HEK293 (cell line): Measurements from ENCODE around the gene CEP295NL.

Source experiments
- BCL11A ChIP-seq: fragments of 450-650 bp; formaldehyde crosslinking; IDR thresholded peaks from 2 replicates; pipeline ENCODE4 v1.5.1; 2016; ENCODE audit warnings: low read depth, missing biosample characterization, missing genetic modification characterization
- ELK4 ChIP-seq: IDR thresholded peaks from 2 replicates; pipeline ENCODE4 v1.6.1; 2011; ENCODE audit warnings: mild to moderate bottlenecking, low read depth, low read length, borderline replicate concordance
- GLIS1 ChIP-seq: fragments of 450-650 bp; formaldehyde crosslinking; IDR thresholded peaks from 2 replicates; pipeline ENCODE4 v1.5.1; 2016; ENCODE audit warnings: missing biosample characterization, missing genetic modification characterization
- GLIS2 ChIP-seq: fragments of 450-650 bp; formaldehyde crosslinking; IDR thresholded peaks from 2 replicates; pipeline ENCODE4 v1.5.1; 2016; ENCODE audit warnings: missing biosample characterization, missing genetic modification characterization
- HOXA7 ChIP-seq: sonication (generic); formaldehyde crosslinking; IDR thresholded peaks from 2 replicates; pipeline ENCODE4 v1.8.1; 2022; ENCODE audit warnings: missing genetic modification reagents, borderline replicate concordance
- MEIS1 ChIP-seq: sonication (generic); formaldehyde crosslinking; IDR thresholded peaks from 2 replicates; pipeline ENCODE4 v1.8.1; 2022; ENCODE audit warnings: missing genetic modification reagents, mild to moderate bottlenecking, borderline replicate concordance
- OVOL3 ChIP-seq: fragments of 450-650 bp; formaldehyde crosslinking; IDR thresholded peaks from 2 replicates; pipeline ENCODE4 v1.5.1; 2016; ENCODE audit warnings: missing biosample characterization, missing genetic modification characterization
- REST ChIP-seq: fragments of 450-650 bp; formaldehyde crosslinking; IDR thresholded peaks from 2 replicates; pipeline ENCODE4 v1.5.1; 2016; ENCODE audit warnings: missing biosample characterization, missing genetic modification characterization
- SP2 ChIP-seq: fragments of 450-650 bp; formaldehyde crosslinking; IDR thresholded peaks from 2 replicates; pipeline ENCODE4 v1.5.1; 2016; ENCODE audit warnings: missing biosample characterization, missing genetic modification characterization
- ZBTB1 ChIP-seq: fragments of 450-650 bp; formaldehyde crosslinking; IDR thresholded peaks from 2 replicates; pipeline ENCODE4 v1.5.1; 2016; ENCODE audit warnings: missing biosample characterization, missing genetic modification characterization
- ZBTB21 ChIP-seq: fragments of 450-650 bp; formaldehyde crosslinking; IDR thresholded peaks from 2 replicates; pipeline ENCODE4 v1.5.1; 2017; ENCODE audit warnings: missing biosample characterization, missing genetic modification characterization
- ZBTB48 ChIP-seq: fragments of 450-650 bp; formaldehyde crosslinking; IDR thresholded peaks from 2 replicates; pipeline ENCODE4 v1.5.1; 2016; ENCODE audit warnings: missing biosample characterization, missing genetic modification characterization
- ZNF169 ChIP-seq: fragments of 450-650 bp; formaldehyde crosslinking; IDR thresholded peaks from 2 replicates; pipeline ENCODE4 v1.5.1; 2016; ENCODE audit warnings: missing biosample characterization, missing genetic modification characterization
- ZNF175 ChIP-seq: fragments of 450-650 bp; formaldehyde crosslinking; IDR thresholded peaks from 2 replicates; pipeline ENCODE4 v1.5.1; 2016; ENCODE audit warnings: missing biosample characterization, missing genetic modification characterization
- ZNF266 ChIP-seq: fragments of 450-650 bp; formaldehyde crosslinking; IDR thresholded peaks from 2 replicates; pipeline ENCODE4 v1.5.1; 2016; ENCODE audit warnings: missing biosample characterization, missing genetic modification characterization, low read depth
- ZNF302 ChIP-seq: fragments of 450-650 bp; formaldehyde crosslinking; IDR thresholded peaks from 2 replicates; pipeline ENCODE4 v1.5.1; 2016; ENCODE audit warnings: missing biosample characterization, missing genetic modification characterization, low read depth
- ZNF394 ChIP-seq: fragments of 450-650 bp; formaldehyde crosslinking; IDR thresholded peaks from 2 replicates; pipeline ENCODE4 v1.5.1; 2016; ENCODE audit warnings: missing biosample characterization, missing genetic modification characterization, mild to moderate bottlenecking, moderate library complexity, borderline replicate concordance
- ZNF548 ChIP-seq: fragments of 450-650 bp; formaldehyde crosslinking; IDR thresholded peaks from 2 replicates; pipeline ENCODE4 v1.5.1; 2016; ENCODE audit warnings: missing biosample characterization, missing genetic modification characterization
- ZNF555 ChIP-seq: fragments of 450-650 bp; formaldehyde crosslinking; conservative IDR thresholded peaks from 2 replicates; pipeline ENCODE4 v1.5.1; 2017; ENCODE audit warnings: missing biosample characterization, mild to moderate bottlenecking, missing genetic modification characterization, inconsistent platforms
- ZNF561 ChIP-seq: fragments of 450-650 bp; IDR thresholded peaks from 2 replicates; pipeline ENCODE4 v1.5.1; 2018; ENCODE audit warnings: missing biosample characterization, missing genetic modification characterization, borderline replicate concordance
- ZNF692 ChIP-seq: fragments of 450-650 bp; formaldehyde crosslinking; IDR thresholded peaks from 2 replicates; pipeline ENCODE4 v1.5.1; 2016; ENCODE audit warnings: missing biosample characterization, missing genetic modification characterization
- ZNF843 ChIP-seq: fragments of 450-650 bp; formaldehyde crosslinking; IDR thresholded peaks from 2 replicates; pipeline ENCODE4 v1.5.1; 2016; ENCODE audit warnings: missing biosample characterization, missing genetic modification characterization

Gene CEP295NL

GRCh38 chr17:78933959-78934568 is 31.1 kb upstream of the CEP295NL start (continued):
- TF ChIP-seq ZBTB21 (tag by site-specific recombination) = peak; percentile 99
- no peak for TF ChIP-seq ELK4
- peak; percentile 75 for TF ChIP-seq ZNF843
- peak; percentile 49; the same call in 1 of the 2 replicates for TF ChIP-seq ZNF394 (tag by site-specific recombination)
- TF ChIP-seq GLIS1 = peak; percentile 91
- TF ChIP-seq ZNF555 (tag by site-specific recombination) = no peak
- no peak for TF ChIP-seq ZNF175 (tag by site-specific recombination)
- peak; percentile 69 for TF ChIP-seq GLIS2 (tag by site-specific recombination)
- no peak for TF ChIP-seq ZNF302
- 0 out of 2 replicates have a peak, but pooled peaks have one; percentile 37 for TF ChIP-seq REST (tag by site-specific recombination)
- TF ChIP-seq ZNF169 (tag by site-specific recombination) = no peak
- TF ChIP-seq MEIS1 = no peak
- TF ChIP-seq ZNF266 = no peak
- no peak for TF ChIP-seq ZNF548 (tag by site-specific recombination)
- TF ChIP-seq HOXA7 (CRISPR knock-in tag) = no peak
- peak; percentile 70 for TF ChIP-seq SP2
- TF ChIP-seq ZNF692 (tag by site-specific recombination) = peak; percentile 45; the same call in 1 of the 2 replicates
- peak; percentile 98 for TF ChIP-seq ZBTB48 (tag by site-specific recombination)
- no peak; the same call in 1 of the 2 replicates for TF ChIP-seq OVOL3 (tag by site-specific recombination)
- TF ChIP-seq BCL11A (tag by site-specific recombination) = no peak
- TF ChIP-seq ZBTB1 (tag by site-specific recombination) = no peak
- peak; percentile 94 for TF ChIP-seq ZNF561 (tag by site-specific recombination)
